ENCODE data around the gene SPRY1. TPM values are rescaled to one million over a fixed set of nuclear protein-coding genes. Genes with fewer than 3 reads are reported as not detected.

SPRY1 gene
- total and polyA plus RNA-seq, 2 of the 8 experiments (the other 6 are each of a cell fraction or from before 2014, with no cell fraction given), result 11.7 to 56.2 TPM

DNA sequence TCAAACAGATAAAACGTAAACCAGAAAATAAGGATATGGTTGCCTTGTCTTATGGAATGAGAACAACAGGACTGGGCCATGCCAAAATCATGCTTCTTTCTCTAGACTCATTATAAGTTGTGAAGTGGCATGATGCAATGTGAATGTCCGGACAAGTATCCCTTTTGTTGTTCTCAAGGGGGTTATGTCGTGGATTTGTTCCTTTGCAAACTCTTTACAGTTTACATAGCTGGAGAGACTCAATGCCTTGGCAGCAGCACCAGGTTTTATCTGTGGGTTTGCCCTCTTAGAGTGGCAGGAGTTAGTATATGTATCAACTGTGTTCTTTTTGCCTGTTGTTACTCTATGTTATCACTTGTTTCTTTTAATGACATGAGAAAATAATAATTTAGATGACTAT is 41.4 kb downstream of the SPRY1 start (continued):
- TF ChIP-seq, protein P1, sequence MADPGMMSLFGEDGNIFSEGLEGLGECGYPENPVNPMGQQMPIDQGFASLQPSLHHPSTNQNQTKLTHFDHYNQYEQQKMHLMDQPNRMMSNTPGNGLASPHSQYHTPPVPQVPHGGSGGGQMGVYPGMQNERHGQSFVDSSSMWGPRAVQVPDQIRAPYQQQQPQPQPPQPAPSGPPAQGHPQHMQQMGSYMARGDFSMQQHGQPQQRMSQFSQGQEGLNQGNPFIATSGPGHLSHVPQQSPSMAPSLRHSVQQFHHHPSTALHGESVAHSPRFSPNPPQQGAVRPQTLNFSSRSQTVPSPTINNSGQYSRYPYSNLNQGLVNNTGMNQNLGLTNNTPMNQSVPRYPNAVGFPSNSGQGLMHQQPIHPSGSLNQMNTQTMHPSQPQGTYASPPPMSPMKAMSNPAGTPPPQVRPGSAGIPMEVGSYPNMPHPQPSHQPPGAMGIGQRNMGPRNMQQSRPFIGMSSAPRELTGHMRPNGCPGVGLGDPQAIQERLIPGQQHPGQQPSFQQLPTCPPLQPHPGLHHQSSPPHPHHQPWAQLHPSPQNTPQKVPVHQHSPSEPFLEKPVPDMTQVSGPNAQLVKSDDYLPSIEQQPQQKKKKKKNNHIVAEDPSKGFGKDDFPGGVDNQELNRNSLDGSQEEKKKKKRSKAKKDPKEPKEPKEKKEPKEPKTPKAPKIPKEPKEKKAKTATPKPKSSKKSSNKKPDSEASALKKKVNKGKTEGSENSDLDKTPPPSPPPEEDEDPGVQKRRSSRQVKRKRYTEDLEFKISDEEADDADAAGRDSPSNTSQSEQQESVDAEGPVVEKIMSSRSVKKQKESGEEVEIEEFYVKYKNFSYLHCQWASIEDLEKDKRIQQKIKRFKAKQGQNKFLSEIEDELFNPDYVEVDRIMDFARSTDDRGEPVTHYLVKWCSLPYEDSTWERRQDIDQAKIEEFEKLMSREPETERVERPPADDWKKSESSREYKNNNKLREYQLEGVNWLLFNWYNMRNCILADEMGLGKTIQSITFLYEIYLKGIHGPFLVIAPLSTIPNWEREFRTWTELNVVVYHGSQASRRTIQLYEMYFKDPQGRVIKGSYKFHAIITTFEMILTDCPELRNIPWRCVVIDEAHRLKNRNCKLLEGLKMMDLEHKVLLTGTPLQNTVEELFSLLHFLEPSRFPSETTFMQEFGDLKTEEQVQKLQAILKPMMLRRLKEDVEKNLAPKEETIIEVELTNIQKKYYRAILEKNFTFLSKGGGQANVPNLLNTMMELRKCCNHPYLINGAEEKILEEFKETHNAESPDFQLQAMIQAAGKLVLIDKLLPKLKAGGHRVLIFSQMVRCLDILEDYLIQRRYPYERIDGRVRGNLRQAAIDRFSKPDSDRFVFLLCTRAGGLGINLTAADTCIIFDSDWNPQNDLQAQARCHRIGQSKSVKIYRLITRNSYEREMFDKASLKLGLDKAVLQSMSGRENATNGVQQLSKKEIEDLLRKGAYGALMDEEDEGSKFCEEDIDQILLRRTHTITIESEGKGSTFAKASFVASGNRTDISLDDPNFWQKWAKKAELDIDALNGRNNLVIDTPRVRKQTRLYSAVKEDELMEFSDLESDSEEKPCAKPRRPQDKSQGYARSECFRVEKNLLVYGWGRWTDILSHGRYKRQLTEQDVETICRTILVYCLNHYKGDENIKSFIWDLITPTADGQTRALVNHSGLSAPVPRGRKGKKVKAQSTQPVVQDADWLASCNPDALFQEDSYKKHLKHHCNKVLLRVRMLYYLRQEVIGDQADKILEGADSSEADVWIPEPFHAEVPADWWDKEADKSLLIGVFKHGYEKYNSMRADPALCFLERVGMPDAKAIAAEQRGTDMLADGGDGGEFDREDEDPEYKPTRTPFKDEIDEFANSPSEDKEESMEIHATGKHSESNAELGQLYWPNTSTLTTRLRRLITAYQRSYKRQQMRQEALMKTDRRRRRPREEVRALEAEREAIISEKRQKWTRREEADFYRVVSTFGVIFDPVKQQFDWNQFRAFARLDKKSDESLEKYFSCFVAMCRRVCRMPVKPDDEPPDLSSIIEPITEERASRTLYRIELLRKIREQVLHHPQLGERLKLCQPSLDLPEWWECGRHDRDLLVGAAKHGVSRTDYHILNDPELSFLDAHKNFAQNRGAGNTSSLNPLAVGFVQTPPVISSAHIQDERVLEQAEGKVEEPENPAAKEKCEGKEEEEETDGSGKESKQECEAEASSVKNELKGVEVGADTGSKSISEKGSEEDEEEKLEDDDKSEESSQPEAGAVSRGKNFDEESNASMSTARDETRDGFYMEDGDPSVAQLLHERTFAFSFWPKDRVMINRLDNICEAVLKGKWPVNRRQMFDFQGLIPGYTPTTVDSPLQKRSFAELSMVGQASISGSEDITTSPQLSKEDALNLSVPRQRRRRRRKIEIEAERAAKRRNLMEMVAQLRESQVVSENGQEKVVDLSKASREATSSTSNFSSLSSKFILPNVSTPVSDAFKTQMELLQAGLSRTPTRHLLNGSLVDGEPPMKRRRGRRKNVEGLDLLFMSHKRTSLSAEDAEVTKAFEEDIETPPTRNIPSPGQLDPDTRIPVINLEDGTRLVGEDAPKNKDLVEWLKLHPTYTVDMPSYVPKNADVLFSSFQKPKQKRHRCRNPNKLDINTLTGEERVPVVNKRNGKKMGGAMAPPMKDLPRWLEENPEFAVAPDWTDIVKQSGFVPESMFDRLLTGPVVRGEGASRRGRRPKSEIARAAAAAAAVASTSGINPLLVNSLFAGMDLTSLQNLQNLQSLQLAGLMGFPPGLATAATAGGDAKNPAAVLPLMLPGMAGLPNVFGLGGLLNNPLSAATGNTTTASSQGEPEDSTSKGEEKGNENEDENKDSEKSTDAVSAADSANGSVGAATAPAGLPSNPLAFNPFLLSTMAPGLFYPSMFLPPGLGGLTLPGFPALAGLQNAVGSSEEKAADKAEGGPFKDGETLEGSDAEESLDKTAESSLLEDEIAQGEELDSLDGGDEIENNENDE (IDR thresholded peaks at IDR 0.05; ENCODE audit: insufficient replicate concordance, low read length), result no peak
- TF ChIP-seq, protein P2, sequence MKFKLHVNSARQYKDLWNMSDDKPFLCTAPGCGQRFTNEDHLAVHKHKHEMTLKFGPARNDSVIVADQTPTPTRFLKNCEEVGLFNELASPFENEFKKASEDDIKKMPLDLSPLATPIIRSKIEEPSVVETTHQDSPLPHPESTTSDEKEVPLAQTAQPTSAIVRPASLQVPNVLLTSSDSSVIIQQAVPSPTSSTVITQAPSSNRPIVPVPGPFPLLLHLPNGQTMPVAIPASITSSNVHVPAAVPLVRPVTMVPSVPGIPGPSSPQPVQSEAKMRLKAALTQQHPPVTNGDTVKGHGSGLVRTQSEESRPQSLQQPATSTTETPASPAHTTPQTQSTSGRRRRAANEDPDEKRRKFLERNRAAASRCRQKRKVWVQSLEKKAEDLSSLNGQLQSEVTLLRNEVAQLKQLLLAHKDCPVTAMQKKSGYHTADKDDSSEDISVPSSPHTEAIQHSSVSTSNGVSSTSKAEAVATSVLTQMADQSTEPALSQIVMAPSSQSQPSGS (IDR thresholded peaks at IDR 0.05; ENCODE audit: low read length), result no peak
- TF ChIP-seq, protein P3, sequence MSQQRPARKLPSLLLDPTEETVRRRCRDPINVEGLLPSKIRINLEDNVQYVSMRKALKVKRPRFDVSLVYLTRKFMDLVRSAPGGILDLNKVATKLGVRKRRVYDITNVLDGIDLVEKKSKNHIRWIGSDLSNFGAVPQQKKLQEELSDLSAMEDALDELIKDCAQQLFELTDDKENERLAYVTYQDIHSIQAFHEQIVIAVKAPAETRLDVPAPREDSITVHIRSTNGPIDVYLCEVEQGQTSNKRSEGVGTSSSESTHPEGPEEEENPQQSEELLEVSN (IDR thresholded peaks at IDR 0.05), result no peak
- TF ChIP-seq CBX5 (IDR thresholded peaks at IDR 0.05; ENCODE audit: low read depth, low read length) (no peak), SAP30 (IDR thresholded peaks at IDR 0.05; ENCODE audit: insufficient read depth, insufficient replicate concordance, low read length) (no peak), FOSL1 (IDR thresholded peaks at IDR 0.05; ENCODE audit: insufficient read depth, low read depth, low read length) (no peak), KDM4A (IDR thresholded peaks at IDR 0.05; ENCODE audit: low read depth, low read length, severe bottlenecking) (no peak), HDAC6 (IDR thresholded peaks at IDR 0.05; ENCODE audit: low read depth, low read length) (no peak), SP4 (IDR thresholded peaks at IDR 0.05; ENCODE audit: low read length) (no peak)
